ENCODE data around the gene PRKAR1B.

The PRKAR1B gene

GRCh38 chr7:550881-551614 is 176.0 kb downstream of the PRKAR1B start:
- H3K27ac ChIP-seq (ENCODE audit: low read depth, low read length, poor library complexity, severe bottlenecking): no peak overlapping the region
- H3K79me2 ChIP-seq (ENCODE audit: insufficient read depth, low read length): no peaks in the 10 kb centered on the region
- no peaks in the 10 kb centered on the region for H3K9me2 ChIP-seq (ENCODE audit: low read depth, low read length)
- H3K4me2 ChIP-seq (ENCODE audit: low read length): no peak overlapping the region
- no peaks in the 10 kb centered on the region for H3K36me3 ChIP-seq (ENCODE audit: insufficient read depth, low read length)
- no peak overlapping the region for H2AFZ ChIP-seq (ENCODE audit: low read length)
- H3K9ac ChIP-seq (ENCODE audit: low read length): no peak overlapping the region
- TF ChIP-seq, protein P1, sequence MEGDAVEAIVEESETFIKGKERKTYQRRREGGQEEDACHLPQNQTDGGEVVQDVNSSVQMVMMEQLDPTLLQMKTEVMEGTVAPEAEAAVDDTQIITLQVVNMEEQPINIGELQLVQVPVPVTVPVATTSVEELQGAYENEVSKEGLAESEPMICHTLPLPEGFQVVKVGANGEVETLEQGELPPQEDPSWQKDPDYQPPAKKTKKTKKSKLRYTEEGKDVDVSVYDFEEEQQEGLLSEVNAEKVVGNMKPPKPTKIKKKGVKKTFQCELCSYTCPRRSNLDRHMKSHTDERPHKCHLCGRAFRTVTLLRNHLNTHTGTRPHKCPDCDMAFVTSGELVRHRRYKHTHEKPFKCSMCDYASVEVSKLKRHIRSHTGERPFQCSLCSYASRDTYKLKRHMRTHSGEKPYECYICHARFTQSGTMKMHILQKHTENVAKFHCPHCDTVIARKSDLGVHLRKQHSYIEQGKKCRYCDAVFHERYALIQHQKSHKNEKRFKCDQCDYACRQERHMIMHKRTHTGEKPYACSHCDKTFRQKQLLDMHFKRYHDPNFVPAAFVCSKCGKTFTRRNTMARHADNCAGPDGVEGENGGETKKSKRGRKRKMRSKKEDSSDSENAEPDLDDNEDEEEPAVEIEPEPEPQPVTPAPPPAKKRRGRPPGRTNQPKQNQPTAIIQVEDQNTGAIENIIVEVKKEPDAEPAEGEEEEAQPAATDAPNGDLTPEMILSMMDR (IDR thresholded peaks at IDR 0.05; ENCODE audit: low read length): no peak
- no peak for TF ChIP-seq EZH2 (IDR thresholded peaks at IDR 0.05; ENCODE audit: borderline replicate concordance, low read length)
- H4K20me1 ChIP-seq (ENCODE audit: insufficient read depth, low read length): no peaks in the 10 kb centered on the region
- H3K27me3 ChIP-seq (ENCODE audit: insufficient read depth, low read length): no peaks in the 10 kb centered on the region
- no peaks in the 10 kb centered on the region for H3K9me3 ChIP-seq (ENCODE audit: low read length)
- H3K4me3 ChIP-seq (ENCODE audit: low read depth, low read length, poor library complexity, severe bottlenecking): no peak overlapping the region
- H3K4me1 ChIP-seq (ENCODE audit: insufficient read depth, low read length, severe bottlenecking): no peaks in the 10 kb centered on the region
- no peaks in the 10 kb centered on the region for H3F3A ChIP-seq (ENCODE audit: insufficient read depth, low read length)

DNA sequence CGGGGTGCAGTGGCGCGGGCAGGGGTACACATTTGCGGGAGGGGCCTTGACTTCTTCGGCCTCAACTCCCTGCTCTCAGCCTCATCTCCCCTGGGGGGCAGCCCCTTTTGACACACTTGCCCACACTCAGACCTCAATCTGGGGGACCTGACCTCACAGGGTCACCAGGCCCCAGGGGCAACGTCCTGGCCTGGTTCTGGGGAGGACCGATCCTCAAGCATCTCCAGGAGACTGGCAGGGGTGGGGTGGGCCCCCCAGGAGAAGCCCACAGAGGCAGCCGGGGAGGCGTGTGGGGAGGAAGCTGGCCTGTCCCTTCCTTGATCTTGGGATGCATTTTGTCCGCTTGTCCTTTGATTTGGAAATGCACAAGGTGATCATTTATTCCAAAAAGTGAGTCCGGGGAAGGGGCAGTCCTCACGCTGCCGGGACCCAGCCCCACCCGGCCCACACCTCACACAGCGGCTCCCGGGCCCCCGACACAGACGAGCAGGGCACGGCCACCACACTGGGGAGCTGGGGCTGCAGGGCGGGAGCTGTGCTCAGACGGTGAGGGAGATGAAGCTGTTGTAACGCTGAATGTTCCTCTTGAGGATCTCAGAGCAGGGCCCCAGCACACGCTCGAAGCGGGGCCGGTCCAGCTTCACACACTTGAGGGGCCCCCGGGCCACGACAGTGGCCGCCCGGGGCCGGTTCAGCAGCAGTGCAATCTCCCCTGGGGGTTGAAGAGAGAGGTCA is 177.0 kb downstream of the PRKAR1B start:
- Histone ChIP-seq H3K4me2 (ENCODE audit: low read length) (no peak overlapping the region), H3F3A (ENCODE audit: insufficient read depth, low read length) (no peaks in the 10 kb centered on the region), H3K36me3 (ENCODE audit: insufficient read depth, low read length) (no peaks in the 10 kb centered on the region), H3K9me2 (ENCODE audit: low read depth, low read length) (no peaks in the 10 kb centered on the region), H4K20me1 (ENCODE audit: insufficient read depth, low read length) (no peaks in the 10 kb centered on the region), H3K79me2 (ENCODE audit: insufficient read depth, low read length) (no peaks in the 10 kb centered on the region), H3K4me3 (ENCODE audit: low read depth, low read length, poor library complexity, severe bottlenecking) (no peak overlapping the region), H3K4me1 (ENCODE audit: insufficient read depth, low read length, severe bottlenecking) (no peaks in the 10 kb centered on the region), H3K27ac (ENCODE audit: low read depth, low read length, poor library complexity, severe bottlenecking) (no peak overlapping the region), H3K9me3 (ENCODE audit: low read length) (no peaks in the 10 kb centered on the region), H2AFZ (ENCODE audit: low read length) (no peak overlapping the region), H3K27me3 (ENCODE audit: insufficient read depth, low read length) (no peaks in the 10 kb centered on the region), H3K9ac (ENCODE audit: low read length) (no peak overlapping the region)
- TF ChIP-seq EZH2 (IDR thresholded peaks at IDR 0.05; ENCODE audit: borderline replicate concordance, low read length): no peak
- TF ChIP-seq, protein P1 (IDR thresholded peaks at IDR 0.05; ENCODE audit: low read length): no peak

DNA sequence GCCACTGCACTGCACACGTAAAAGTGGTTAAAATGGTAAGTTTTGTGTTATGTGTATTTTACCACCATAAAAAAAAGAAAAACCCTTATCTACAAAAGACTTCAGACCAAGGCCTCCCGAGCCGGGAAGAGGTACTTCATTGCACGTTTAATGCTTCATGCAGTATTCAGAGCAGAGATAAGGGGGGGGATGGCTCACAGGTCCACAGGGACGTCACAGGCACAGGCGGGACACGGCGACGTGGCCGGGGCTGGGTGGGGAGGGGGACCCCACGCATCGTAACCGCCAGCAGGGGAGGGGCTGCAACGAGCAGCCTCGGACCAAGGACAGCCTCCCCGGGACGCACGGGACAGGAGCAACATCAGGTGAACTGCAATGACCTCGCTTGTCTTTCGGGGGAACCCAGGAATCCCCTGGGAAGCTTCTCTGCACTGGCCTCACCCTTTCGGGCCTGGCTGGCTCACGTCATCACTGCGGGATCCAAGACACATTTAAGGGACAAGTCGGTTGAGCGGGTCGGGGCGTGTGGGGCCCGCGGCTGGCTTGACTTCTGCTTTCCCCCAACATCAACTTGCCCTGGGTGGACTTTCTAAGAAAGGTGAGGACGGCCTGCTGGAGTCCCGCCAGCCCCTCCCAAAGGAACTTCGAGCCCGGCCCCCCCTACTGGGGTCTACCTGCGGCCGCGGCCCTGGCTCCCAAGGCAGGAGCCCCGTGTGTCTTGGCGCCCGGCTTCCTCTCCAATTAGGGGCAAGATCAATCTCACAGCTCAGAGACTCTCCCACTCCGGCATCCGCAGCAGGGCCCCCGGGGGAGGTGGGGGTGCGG is 177.8 kb downstream of the PRKAR1B start:
- Histone ChIP-seq H3K9ac (ENCODE audit: low read length) (no peak overlapping the region), H3K4me1 (ENCODE audit: insufficient read depth, low read length, severe bottlenecking) (no peaks in the 10 kb centered on the region), H3K4me2 (ENCODE audit: low read length) (no peak overlapping the region), H3K36me3 (ENCODE audit: insufficient read depth, low read length) (no peaks in the 10 kb centered on the region), H3K79me2 (ENCODE audit: insufficient read depth, low read length) (no peaks in the 10 kb centered on the region), H4K20me1 (ENCODE audit: insufficient read depth, low read length) (no peaks in the 10 kb centered on the region), H3K9me2 (ENCODE audit: low read depth, low read length) (no peaks in the 10 kb centered on the region), H3K4me3 (ENCODE audit: low read depth, low read length, poor library complexity, severe bottlenecking) (no peak overlapping the region), H3K9me3 (ENCODE audit: low read length) (no peaks in the 10 kb centered on the region), H2AFZ (ENCODE audit: low read length) (no peak overlapping the region), H3F3A (ENCODE audit: insufficient read depth, low read length) (no peaks in the 10 kb centered on the region), H3K27ac (ENCODE audit: low read depth, low read length, poor library complexity, severe bottlenecking) (no peak overlapping the region), H3K27me3 (ENCODE audit: insufficient read depth, low read length) (no peaks in the 10 kb centered on the region)
- TF ChIP-seq EZH2 (IDR thresholded peaks at IDR 0.05; ENCODE audit: borderline replicate concordance, low read length): no peak
- TF ChIP-seq, protein P1 (IDR thresholded peaks at IDR 0.05; ENCODE audit: low read length): no peak

Measured in OCI-LY1 (cell line).